ENCODE measurements around the gene GLT8D2.

The GLT8D2 gene

DNA sequence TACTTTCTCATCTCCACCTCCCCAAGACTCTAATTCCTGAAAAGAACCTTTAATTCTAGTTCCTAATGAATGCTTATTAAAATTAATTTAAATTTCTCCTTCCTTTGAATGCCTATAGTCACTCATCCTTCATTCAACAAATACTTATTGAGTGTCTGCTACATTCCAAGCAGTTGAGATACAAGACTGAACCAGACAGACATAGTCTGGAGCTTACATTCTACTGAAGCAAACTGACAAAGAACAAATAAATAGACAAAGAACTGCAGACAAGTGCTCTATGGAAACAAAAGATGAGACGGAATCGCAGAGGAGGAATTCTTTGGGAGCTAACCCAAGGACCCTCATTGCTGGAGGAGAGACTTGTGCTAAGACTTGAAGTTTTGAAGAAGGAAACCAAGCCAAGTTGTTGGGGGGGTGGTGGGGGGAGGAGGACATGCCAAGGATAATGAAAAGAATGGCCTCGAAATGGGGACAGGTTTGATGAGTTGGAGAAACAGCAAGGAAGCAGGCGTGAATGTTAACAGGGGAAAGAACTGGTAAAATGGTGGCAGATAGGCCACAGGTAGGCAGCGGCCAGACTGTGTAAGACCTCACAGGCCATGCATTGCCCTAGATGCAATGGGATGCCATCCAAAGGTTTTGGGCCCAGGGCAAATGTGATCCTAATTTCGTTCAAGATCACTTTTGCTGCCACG is 94.0 kb downstream of the GLT8D2 start:
- DNase-seq (ENCODE audit: low read depth): no peak
- H3K4me3 ChIP-seq (ENCODE audit: low read length): peak overlapping the region; percentile 86
- TF ChIP-seq, protein P1, sequence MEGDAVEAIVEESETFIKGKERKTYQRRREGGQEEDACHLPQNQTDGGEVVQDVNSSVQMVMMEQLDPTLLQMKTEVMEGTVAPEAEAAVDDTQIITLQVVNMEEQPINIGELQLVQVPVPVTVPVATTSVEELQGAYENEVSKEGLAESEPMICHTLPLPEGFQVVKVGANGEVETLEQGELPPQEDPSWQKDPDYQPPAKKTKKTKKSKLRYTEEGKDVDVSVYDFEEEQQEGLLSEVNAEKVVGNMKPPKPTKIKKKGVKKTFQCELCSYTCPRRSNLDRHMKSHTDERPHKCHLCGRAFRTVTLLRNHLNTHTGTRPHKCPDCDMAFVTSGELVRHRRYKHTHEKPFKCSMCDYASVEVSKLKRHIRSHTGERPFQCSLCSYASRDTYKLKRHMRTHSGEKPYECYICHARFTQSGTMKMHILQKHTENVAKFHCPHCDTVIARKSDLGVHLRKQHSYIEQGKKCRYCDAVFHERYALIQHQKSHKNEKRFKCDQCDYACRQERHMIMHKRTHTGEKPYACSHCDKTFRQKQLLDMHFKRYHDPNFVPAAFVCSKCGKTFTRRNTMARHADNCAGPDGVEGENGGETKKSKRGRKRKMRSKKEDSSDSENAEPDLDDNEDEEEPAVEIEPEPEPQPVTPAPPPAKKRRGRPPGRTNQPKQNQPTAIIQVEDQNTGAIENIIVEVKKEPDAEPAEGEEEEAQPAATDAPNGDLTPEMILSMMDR (conservative IDR thresholded peaks at IDR 0.05; ENCODE audit: low read length): no peak

DNA sequence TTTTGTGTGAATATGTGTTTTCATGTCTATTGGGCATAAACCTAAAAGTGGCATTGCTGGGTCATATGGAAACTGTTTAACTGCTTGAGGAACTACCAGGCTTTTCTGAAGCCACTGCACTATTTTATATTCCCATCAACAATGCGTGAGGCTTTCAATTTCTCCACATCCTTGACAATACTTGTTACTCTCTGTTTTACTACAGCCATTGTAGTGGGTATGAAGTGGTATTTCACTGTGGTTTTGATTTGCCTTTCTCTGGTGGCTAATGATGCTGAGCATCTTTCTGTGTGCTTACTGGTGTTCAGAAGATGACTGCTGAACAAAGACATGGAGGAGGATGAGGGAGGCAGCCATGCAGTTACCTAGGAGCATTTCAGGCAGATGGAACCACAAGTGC is 97.5 kb downstream of the GLT8D2 start:
- no peak overlapping the region for H3K4me3 ChIP-seq (ENCODE audit: low read length)
- TF ChIP-seq, protein P1 (conservative IDR thresholded peaks at IDR 0.05; ENCODE audit: low read length): no peak
- DNase-seq (ENCODE audit: low read depth): no peak

DNA sequence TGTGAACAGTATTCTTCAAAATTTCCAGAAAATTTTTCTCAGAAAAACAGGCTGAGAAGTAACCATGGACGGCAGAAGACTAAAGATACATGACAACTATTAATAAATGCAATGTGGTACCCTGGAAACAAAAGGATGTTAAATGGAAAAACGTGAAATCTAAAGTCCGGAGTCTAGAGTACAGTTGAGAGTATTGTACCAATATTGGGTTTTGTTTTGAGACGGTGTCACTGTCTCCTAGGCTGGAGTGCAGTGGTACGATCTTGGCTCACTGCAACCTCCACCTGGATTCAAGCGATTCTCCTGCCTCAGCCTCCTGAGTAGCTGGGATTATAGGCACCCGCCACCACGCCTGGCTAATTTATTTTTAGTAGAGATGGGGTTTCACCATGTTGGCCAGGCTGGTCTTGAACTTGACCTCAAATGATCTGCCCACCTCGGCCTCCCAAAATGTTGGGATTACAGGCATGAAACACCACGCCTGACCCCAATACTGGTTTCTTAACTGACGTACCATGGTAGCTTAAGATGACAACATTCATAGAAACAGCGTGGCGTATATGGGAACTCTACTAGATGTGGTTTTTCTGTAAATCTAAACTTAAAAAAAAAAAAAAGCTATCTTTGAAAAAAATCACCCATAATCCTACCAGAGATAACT is 101.1 kb downstream of the GLT8D2 start:
- TF ChIP-seq, protein P1 (conservative IDR thresholded peaks at IDR 0.05; ENCODE audit: low read length): no peak
- H3K4me3 ChIP-seq (ENCODE audit: low read length): no peak overlapping the region
- DNase-seq (ENCODE audit: low read depth): no peak

DNA sequence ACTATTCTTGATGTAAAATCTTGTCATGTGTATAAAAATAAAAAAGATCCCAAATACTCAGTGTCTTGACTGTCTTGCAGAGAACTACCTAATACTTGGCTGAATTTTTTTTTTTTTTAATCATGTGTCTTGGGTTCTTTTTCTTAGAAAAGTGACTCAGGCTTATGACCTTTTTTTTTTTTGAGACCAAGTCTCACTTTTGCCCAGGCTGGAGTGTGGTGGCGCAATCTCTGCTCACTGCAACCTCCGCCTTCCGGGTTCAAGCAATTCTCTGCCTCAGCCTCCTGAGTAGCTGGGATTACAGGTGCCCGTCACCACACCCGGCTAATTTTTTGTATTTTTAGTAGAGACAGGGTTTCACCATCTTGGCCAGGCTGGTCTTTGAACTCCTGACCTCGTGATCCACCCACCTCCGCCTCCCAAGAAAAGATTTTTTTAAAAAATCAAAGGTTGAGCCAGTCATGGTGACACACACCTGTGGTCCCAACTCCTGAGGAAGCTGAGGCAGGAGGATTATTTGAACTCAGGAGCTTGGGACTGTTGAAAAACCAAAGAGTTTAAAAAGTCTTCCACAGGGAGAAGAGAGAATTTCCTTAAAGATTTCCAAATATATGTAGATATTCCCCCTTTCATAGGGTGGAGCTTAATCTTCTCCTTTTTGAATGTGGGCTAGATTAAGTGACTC is 102.0 kb downstream of the GLT8D2 start:
- DNase-seq (ENCODE audit: low read depth): no peak

DNA sequence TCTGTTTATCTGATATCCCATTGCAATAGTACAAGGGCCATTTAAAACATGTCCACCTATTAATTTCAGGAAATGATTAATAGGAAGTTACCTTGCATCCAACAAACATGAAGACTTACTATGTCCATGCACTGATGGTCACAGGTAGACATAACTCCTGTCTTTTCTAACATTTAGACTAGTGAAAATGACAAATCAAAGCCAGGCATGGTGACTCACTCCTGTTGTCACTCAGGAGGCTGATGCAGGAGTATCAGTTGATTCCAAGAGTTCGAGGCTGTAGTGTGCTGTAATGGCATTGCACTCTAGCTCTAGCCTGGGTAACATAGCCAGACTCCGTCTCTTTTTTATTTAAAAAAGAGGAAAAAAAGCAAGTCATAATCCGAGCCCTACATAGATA is 105.0 kb downstream of the GLT8D2 start:
- TF ChIP-seq, protein P1 (conservative IDR thresholded peaks at IDR 0.05; ENCODE audit: low read length): no peak
- no peak overlapping the region for H3K4me3 ChIP-seq (ENCODE audit: low read length)
- no peak for DNase-seq (ENCODE audit: low read depth)

More for the DNA sequence above, 102.0 kb downstream of the GLT8D2 start:
- H3K4me3 ChIP-seq (ENCODE audit: low read length): no peak overlapping the region
- TF ChIP-seq, protein P1 (conservative IDR thresholded peaks at IDR 0.05; ENCODE audit: low read length): no peak

Data from AG10803 (cell line).